ENCODE measurements around the gene INSL6.
"Not testable (repeated sequence)": the region's sequence is repeated elsewhere in the genome, so short reads cannot be mapped to it uniquely, and the experiment has no call there.

INSL6 gene

GRCh38 chr9:5185220-5185840 is at the start of gene INSL6:
Gene INSL6 (minus strand): TSS chr9:5185639. CDS start chr9:5185602, 37 bp downstream.
- no peak for DNase-seq (ENCODE audit: low read depth in 2 of 2)

- DNase-seq (ENCODE audit: low read depth in 2 of 2), result no peak
These were observed 45.8 kb upstream of the INSL6 start, which contains the start of gene INSL4 for GRCh38 chr9:5231212-5231611. Gene INSL4 (plus strand): TSS chr9:5231419. CDS start chr9:5231524, 105 bp downstream.

DNA sequence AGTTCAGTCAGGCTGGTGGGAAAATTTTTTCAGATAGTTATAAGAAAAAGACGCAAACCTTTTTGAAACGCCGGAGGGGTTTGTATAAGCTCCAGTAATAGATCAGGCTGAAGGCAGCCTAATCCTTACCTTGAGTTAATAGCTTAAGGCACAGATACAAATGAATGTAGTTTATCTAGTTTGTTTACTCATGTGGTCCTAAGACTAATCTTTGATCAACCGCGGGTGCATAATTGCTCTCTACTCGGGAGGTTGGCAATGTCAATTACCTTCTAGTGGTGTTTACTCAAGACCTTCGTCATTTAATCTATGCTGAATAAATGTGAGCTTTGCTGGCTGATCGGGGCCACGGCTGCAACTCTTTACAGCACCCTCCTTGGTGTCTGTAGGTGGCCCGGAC is 45.1 kb upstream of the INSL6 start:
- no peak for DNase-seq (ENCODE audit: low read depth in 2 of 2)

- DNase-seq (ENCODE audit: low read depth in 2 of 2), result no peak
These were observed 19.6 kb upstream of the INSL6 start for GRCh38 chr9:5205071-5205470.

DNA sequence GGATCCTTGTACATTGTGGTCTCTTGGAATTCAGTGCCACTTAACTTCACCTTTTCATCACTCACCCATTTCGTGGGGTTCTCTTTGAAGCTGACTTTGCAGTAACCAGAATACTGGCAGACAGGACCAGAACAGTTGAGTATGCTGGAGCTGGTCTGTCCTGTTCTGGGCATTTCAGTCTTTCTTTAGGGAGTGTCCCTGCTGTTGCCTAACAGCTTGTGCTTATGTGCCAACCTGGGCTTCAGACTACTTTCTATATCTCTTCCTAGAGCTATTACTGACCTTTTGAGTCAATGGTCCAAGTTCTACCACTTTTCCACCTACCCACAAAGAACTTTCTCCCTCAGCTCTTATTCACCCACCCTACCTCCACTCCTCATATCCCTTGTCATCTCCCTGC is 10.0 kb upstream of the INSL6 start:
- no peak for DNase-seq (ENCODE audit: low read depth in 2 of 2)

- no peak for DNase-seq (ENCODE audit: low read depth in 2 of 2)
These were observed 7.9 kb upstream of the INSL6 start for GRCh38 chr9:5193345-5193744.

DNA sequence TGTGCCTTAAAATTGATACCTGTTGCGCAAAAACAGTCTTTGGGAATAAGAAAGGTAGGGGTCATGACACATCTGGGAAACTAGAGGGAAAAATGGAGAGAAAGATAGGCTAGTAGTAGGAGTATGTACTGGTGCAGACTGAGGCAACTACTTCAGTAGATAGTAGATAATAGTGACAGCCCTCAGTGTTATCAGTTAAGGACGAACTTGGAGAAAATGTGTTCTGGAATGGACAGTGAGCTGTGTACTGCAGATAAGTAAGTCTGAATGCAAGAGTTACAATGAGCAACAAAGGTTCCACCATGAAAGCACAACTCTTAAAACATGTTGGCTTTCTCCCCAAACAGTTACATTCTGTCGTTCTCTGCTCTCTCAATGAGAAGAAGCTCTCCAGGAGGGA is 6.5 kb upstream of the INSL6 start:
- no peak for DNase-seq (ENCODE audit: low read depth in 2 of 2)

GRCh38 chr9:5188060-5188984 is 2.9 kb upstream of the INSL6 start:
- DNase-seq (ENCODE audit: low read depth in 2 of 2), result no peak

GRCh38 chr9:5186416-5187169 is 1.2 kb upstream of the INSL6 start:
- peak; percentile 21 to 26 for DNase-seq (ENCODE audit: low read depth in 2 of 2)

DNA sequence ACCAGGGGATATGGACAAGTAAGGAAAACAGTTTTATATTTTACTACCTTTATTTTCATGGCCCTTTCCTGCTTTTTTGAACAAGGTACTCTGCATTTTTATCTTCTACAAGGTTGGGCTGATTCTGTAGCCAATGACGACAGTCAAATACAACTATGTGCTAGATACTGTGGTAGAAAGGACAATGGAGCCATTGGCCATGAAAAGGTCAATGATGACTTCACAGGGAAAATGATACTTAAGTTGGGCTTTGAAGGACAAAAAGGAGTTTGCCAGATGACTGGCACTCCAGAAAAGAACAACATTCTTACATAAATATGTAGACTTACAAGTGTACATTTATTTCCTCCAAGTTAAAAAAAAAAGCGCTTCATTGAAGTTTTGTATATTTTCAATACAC is 663 bp downstream of the INSL6 start:
- no peak for DNase-seq (ENCODE audit: low read depth in 2 of 2)

GRCh38 chr9:5180631-5181030 is 4.8 kb downstream of the INSL6 start:
- DNase-seq (ENCODE audit: low read depth in 2 of 2), result not testable (repeated sequence)

- no peak for DNase-seq (ENCODE audit: low read depth in 2 of 2)
These were observed 7.2 kb downstream of the INSL6 start for GRCh38 chr9:5178126-5178805.

GRCh38 chr9:5146241-5146640 is 39.2 kb downstream of the INSL6 start:
- DNase-seq (ENCODE audit: low read depth in 2 of 2), result no peak

- DNase-seq (ENCODE audit: low read depth in 2 of 2), result no peak
These were observed 41.2 kb downstream of the INSL6 start for GRCh38 chr9:5144217-5144616.

DNA sequence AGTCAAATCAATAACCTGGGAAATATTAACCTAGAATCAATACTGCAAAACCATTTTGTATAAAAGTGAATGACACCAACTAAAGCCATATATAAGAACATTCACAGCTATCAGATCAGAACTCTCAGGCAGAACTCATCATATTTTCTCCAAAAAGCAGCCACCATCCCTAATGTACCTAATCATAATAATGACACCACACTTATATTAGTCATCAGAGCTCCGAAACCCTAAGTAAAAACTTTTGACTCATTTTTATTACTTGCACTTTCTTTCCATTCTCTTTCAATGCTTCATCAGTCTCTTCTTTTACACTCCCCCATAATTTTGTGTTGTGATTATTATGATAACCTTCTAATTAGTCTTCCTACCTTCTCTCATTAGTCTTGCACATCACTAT is 45.3 kb downstream of the INSL6 start:
- DNase-seq (ENCODE audit: low read depth in 2 of 2), result no peak

DNA sequence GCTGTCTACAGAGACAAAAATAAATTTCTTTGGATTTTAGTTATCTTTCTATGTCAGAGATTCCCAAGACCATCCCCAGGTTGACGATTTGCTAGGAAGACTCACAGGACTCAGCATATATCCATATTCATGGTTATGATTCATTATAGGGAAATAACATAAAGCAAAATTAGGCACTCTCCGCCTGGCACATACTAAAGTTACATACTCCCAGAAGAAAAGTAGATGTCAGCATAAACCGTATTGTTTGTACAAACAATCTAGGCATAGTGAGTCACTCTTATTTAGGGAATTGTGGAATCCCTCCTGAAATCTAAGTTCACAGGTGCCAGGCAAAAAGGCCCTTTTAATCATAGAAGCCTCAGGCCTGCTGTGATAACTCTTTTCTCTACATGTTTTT is 62.9 kb downstream of the INSL6 start:
- DNase-seq (ENCODE audit: low read depth in 2 of 2), result no peak

GRCh38 chr9:5122116-5122515 is 63.3 kb downstream of the INSL6 start:
- no peak for DNase-seq (ENCODE audit: low read depth in 2 of 2)

- no peak for DNase-seq (ENCODE audit: low read depth in 2 of 2)
These were observed 71.3 kb downstream of the INSL6 start for GRCh38 chr9:5113994-5114748.

All from fibroblast of skin of left quadriceps (primary cell).